Ramos (cell line): ENCODE results near the gene RDH12.

Experiments
- in situ Hi-C: fragments of 300-500 bp; cut with MboI; formaldehyde crosslinking; loops from one replicate; pipeline ENCODE4 v1.14.3; 2022; ENCODE audit warnings: low sequenced_read_pairs; ENCODE audit not compliant: unreplicated experiment

Gene RDH12

GRCh38 chr14:67738740-67739504 is 37.2 kb downstream of the RDH12 start:
- in situ Hi-C loops: no loop called here

- in situ Hi-C loops: no loop called here
Observed at GRCh38 chr14:67744046-67744445, 42.4 kb downstream of the RDH12 start.

- in situ Hi-C loops: no loop called here
Observed at GRCh38 chr14:67746927-67747326, 45.2 kb downstream of the RDH12 start.

- in situ Hi-C loops: no loop called here
Observed at GRCh38 chr14:67748312-67748711, 46.6 kb downstream of the RDH12 start.

- in situ Hi-C loops: no loop called here
Observed at GRCh38 chr14:67749341-67750084, 47.8 kb downstream of the RDH12 start.

- in situ Hi-C loops: no loop called here
Observed at GRCh38 chr14:67756496-67756895, 54.8 kb downstream of the RDH12 start.

- in situ Hi-C loops: no loop called here
Observed at GRCh38 chr14:67757175-67757574, 55.5 kb downstream of the RDH12 start.

- in situ Hi-C loops: no loop called here
Observed at GRCh38 chr14:67759916-67760315, 58.2 kb downstream of the RDH12 start.

- in situ Hi-C loops: no loop called here
Observed at GRCh38 chr14:67762051-67762450, 60.4 kb downstream of the RDH12 start.

- in situ Hi-C loops: no loop called here
Observed at GRCh38 chr14:67763158-67763822, 61.6 kb downstream of the RDH12 start.

GRCh38 chr14:67764496-67764895 is 62.8 kb downstream of the RDH12 start:
- in situ Hi-C loops: no loop called here

GRCh38 chr14:67765192-67765834 is 63.6 kb downstream of the RDH12 start:
- in situ Hi-C loops: no loop called here

GRCh38 chr14:67766035-67766680 is 64.5 kb downstream of the RDH12 start:
- in situ Hi-C loops: no loop called here

- in situ Hi-C loops: no loop called here
Observed at GRCh38 chr14:67768219-67768618, 66.5 kb downstream of the RDH12 start.

- in situ Hi-C loops: no loop called here
Observed at GRCh38 chr14:67773844-67774377, 72.2 kb downstream of the RDH12 start.

GRCh38 chr14:67776653-67777322 is 75.1 kb downstream of the RDH12 start:
- in situ Hi-C loops: no loop called here

- in situ Hi-C loops: no loop called here
Observed at GRCh38 chr14:67778792-67779191, 77.1 kb downstream of the RDH12 start.

- in situ Hi-C loops: no loop called here
Observed at GRCh38 chr14:67782090-67782489, 80.4 kb downstream of the RDH12 start.
